HG03025 (cell line): Measurements from ENCODE around the gene PRG2.

Experiments used
- ATAC-seq: cut with Tn5 transposase; IDR thresholded peaks from one replicate; pipeline ENCODE4 v1.9.1; 2021; ENCODE audit warnings: mild to moderate bottlenecking, moderate library complexity; ENCODE audit not compliant: unreplicated experiment, low FRiP score

The PRG2 gene

GRCh38 chr11:57397394-57397990 is 7.0 kb upstream of the PRG2 start:
- ATAC-seq: no peak

GRCh38 chr11:57396744-57397143 is 6.3 kb upstream of the PRG2 start:
- ATAC-seq: no peak

- ATAC-seq: no peak
Measured at GRCh38 chr11:57395905-57396623, 5.6 kb upstream of the PRG2 start.

GRCh38 chr11:57394203-57394965 is 3.9 kb upstream of the PRG2 start:
- ATAC-seq: no peak

GRCh38 chr11:57392763-57393105 is 2.3 kb upstream of the PRG2 start:
- no peak for ATAC-seq

DNA sequence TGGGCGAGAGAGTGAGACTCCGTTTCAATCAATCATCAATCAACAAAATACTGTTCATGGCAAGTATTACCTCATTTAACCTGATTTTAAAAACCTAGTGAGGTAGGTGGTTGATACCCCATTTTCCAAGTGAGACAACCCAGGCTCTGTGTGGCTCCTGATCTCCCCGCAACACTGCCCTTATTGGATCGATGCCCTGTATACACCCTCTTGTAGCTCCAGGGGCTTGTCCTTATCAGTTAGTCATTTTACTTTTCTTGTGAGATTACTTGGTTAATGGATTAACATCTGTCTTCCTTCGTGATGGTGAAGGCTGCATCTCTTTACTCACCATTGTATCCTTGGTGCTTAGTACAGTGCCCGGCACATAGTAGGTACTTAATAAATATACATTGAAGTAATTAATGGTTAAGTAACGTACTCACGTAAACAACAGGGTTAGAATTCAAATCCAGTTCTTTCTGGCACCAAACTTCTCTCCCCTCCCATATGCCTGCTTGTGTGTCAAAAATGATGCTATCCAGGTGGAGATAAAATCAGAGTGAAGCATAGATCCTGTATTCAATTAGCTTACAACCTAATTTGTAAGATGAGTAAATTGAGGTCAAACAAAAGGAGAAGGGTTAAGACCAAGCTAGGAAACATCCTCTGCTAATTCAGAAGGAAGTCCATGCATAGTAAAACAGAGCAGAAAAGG is 1.8 kb upstream of the PRG2 start:
- no peak for ATAC-seq

GRCh38 chr11:57391539-57391938 is 1.1 kb upstream of the PRG2 start:
- no peak for ATAC-seq

GRCh38 chr11:57391111-57391510 is 661 bp upstream of the PRG2 start:
- no peak for ATAC-seq

- ATAC-seq: no peak
Measured at GRCh38 chr11:57387289-57388030, 3.0 kb downstream of the PRG2 start.

DNA sequence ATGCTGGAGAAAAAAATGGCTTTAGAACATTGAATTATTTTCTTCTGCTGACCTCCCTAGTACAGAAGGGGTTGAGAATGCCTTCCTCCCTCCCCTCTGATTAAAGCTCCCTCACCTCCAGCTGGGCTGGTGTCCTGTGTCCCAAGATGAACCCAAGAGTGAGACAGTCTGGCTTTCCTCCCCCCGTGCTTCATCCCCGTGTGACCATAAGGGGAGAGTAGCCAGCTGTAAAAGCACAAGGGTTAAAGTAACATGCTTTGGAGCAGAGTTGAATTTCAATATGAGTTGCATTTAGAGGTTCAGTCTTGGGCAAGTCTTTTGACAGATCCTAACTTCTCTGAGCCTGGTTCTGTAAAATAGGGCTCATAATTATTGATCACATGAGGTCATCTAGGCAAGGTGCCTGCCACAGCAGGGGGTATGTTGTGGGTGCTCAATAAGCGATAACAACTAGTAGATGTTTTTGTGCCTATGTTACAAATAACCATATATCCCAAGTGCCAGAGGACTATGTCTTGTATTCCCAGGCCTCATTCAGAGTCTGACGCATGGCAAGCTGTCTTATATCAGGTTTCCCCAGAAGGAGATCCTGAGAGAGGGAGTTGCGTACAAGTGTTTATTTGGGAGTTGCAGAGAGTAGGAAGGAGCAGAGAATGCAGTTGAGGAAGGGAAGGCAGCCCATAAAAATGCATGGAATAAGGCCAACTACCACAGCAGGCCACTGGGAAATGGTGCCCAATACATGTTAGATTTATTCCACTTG is 4.1 kb downstream of the PRG2 start:
- ATAC-seq: no peak

DNA sequence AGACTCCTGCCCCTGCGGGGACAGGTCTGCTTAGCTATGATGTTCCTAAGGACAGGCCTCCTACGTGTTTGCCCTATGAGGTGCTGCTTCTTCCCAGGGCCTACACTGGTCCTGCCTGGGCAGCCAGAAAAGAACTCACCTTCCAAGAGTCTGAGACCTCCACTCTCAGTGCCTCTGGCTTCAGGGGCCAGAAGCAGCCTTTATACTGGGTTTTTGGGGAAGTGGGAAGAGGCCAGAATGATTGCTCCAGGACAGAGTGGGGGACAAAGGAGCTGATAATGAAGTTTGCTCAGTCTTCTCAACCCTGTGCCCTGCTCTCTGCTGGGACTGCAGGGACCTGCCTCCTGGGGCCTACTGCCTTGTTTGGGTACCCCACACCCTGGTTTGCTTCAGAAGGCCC is 9.5 kb downstream of the PRG2 start, which contains the start of gene PRG3:
TSS of gene PRG3 (minus strand) at position 176 of the 400 bp plus-strand sequence. CDS start 442 bp downstream, outside the sequence.
- ATAC-seq: no peak

GRCh38 chr11:57379732-57380131 is 10.7 kb downstream of the PRG2 start:
- ATAC-seq: no peak

DNA sequence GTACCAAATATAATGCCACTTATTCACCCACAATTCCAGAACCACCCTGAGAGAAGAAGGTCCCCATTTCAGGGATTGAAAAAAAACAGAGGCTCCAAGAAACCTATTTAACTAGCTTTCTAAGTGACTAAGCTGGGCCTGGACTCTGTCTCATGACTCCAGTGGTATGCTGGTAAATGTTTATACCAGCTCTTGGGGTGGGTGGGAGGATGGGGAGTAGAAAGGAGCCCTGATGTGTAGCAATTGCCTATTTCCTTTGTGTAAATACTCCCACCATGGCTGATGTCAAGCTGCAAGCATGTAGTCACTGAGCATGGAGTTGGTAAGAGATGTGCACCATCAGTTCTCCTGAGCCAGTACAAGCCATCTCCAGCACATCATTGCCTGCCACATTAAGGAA is 12.3 kb downstream of the PRG2 start:
- ATAC-seq: no peak

GRCh38 chr11:57377107-57377506 is 13.3 kb downstream of the PRG2 start:
- no peak for ATAC-seq

DNA sequence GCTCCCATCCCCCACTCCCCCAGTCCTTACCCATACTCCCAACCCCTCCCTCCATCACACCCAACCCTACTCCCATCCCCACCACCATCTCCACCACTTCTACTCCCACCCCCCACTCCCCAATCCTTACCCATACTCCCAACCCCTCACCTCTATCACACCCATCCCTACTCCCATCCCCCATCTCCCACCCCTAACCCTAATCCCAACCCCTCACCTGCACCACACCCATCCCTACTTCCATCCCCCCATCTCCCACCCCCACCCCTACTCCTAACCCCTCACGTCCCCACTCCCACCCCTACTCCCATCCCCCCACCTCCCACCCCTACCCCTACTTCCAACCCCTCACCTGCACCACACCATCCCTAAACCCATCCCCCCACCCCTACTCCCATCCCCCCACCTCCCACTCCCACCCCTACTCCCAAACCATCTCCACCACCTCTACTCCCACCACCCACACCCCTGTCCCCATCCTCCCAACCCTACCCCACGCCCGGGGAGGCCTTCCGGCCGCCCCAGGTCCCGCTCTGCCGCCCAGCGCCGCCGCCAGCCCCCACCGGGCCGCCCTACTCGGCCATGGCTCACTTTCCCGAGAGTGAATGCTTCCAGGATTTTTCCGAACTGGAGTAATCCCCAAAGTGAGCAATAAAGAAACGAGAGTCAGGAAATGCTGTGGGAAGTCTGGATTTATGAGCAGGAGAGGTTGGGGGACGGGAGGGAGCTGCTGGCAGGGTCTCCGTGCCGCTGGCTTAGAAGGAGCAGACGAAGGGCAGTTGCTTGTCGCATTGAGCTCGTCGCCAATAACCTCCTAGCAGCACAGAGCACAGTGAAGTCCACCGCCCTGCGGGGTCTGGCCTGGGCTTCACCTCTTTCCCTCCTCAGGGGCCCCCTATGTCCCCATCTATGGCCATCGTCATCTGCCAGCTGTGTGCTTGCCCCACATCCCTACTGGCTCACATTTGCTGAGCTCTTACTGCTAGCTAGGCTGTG is 14.1 kb downstream of the PRG2 start:
- ATAC-seq: no peak

- no peak for ATAC-seq
Measured at GRCh38 chr11:57375490-57375889, 15.0 kb downstream of the PRG2 start.

DNA sequence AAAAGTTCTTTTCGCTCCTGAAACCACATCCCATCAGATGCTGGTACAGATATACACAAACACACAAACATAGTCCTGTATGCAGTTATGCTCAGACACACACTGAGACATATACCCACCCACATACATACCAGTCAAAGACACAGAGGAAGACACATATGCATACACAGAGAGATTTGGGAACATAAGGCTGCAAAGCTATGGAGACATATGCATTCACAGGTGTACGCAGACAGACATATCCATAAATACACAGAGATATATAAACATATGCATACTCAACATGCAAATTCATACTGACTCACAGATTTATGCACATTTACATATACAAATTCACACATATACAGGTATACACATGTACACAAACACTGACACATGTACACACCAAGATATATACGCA is 15.5 kb downstream of the PRG2 start:
- no peak for ATAC-seq

- no peak for ATAC-seq
Measured at GRCh38 chr11:57373146-57373545, 17.3 kb downstream of the PRG2 start.
